Body of pancreas (tissue), 4 donors: ENCODE results near the gene TP53. TPM values are rescaled to one million over a fixed set of nuclear protein-coding genes. Genes with fewer than 3 reads are reported as not detected.

ENCODE experiments used
- ATAC-seq: fragments of 150-250 bp; one replicate; pipeline ENCODE4 v1.9.1; 2016
- DNase-seq, 4 donors: peaks; one replicate each; pipeline ENCODE4 v3.0.0-alpha.2; 2019
- H3K27ac ChIP-seq, 4 donors: fragments of 200-600 bp; sonication (generic); 1 replicate in 3 of 4; 2 replicates in 1 of 4; pipeline versions ENCODE4 v1.5.1 to v1.6.1; 2016 to 2019; ENCODE audit warnings: mild to moderate bottlenecking in 1 of 4, mixed read lengths in 1 of 4, moderate library complexity in 1 of 4
- H3K27me3 ChIP-seq, 2 donors: fragments of 200-600 bp; sonication (generic); one replicate each; pipeline ENCODE4 v1.6.0; 2016; ENCODE audit warnings: mild to moderate bottlenecking in 1 of 2
- H3K36me3 ChIP-seq, 2 donors: fragments of 200-600 bp; sonication (generic); replicated peaks in 1 of 2; 2 replicates each; pipeline ENCODE4 v1.5.1; 2016; ENCODE audit warnings: low read depth in 2 of 2; ENCODE audit not compliant: insufficient read depth in 1 of 2
- H3K4me1 ChIP-seq: fragments of 200-600 bp; sonication (generic); one replicate; pipeline ENCODE4 v1.6.0; 2016
- H3K4me3 ChIP-seq, 2 donors: fragments of 200-600 bp; sonication (generic); 1 replicate in 1 of 2; 2 replicates in 1 of 2; pipeline ENCODE4 v1.5.1; 2016 to 2019
- H3K9me3 ChIP-seq, 3 donors: fragments of 200-600 bp; sonication (generic); 1 replicate in 2 of 3; 2 replicates in 1 of 3; pipeline ENCODE4 v1.5.1; 2016
- CTCF ChIP-seq, 7 experiments: fragments of 450-650 bp in 4 of 7; fragments of 200-600 bp in 3 of 7; sonication (generic) in 3 of 7; IDR thresholded peaks; one replicate each; pipeline ENCODE4 v1.5.1; 2016 to 2019; ENCODE audit warnings: antibody characterized with exemption in 7 of 7
- POLR2A ChIP-seq, 3 donors: fragments of 450-650 bp; IDR thresholded peaks; one replicate each; pipeline ENCODE4 v1.6.1; 2016; ENCODE audit warnings: antibody characterized with exemption in 3 of 3, mild to moderate bottlenecking in 2 of 3
- WGBS, 2 donors: methylation state at CpG; one replicate each; pipeline ENCODE4 v1.1.5; 2017; 5-methylcytosine and 5-hydroxymethylcytosine counted together
- intact Hi-C: fragments of 100-400 bp; cut with DNase I; formaldehyde crosslinking; loops from one replicate; pipeline ENCODE4 v1.15.1; 2023
- total RNA-seq, 2 donors: library from RNA; depleted of rRNA; stranded (reverse); fragments of >200 nt; gene quantifications; one replicate each; pipeline ENCODE4 v1.1.0, GENCODE V29; 2016

The TP53 gene
- total RNA-seq, 2 donors from 2014 or later: 12.2 TPM

DNA sequence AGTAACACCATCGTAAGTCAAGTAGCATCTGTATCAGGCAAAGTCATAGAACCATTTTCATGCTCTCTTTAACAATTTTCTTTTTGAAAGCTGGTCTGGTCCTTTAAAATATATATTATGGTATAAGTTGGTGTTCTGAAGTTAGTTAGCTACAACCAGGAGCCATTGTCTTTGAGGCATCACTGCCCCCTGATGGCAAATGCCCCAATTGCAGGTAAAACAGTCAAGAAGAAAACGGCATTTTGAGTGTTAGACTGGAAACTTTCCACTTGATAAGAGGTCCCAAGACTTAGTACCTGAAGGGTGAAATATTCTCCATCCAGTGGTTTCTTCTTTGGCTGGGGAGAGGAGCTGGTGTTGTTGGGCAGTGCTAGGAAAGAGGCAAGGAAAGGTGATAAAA, 14.1 kb downstream of the TP53 start:
- Histone ChIP-seq H3K36me3 (peaks cover 23 to 43% of the 10 kb centered on the region in 2 donors), H3K4me3 (no peak overlapping the region), H3K27me3 (no peaks in the 10 kb centered on the region), H3K4me1 (no peaks in the 10 kb centered on the region), H3K9me3 (peaks cover 0 to 7% (median 0%) of the 10 kb centered on the region in 3 donors), H3K27ac (no peak overlapping the region)
- WGBS, 2 donors: 78 to 79% methylated on average over 2 of the region's 2 CpGs
- TF ChIP-seq POLR2A (IDR thresholded peaks at IDR 0.05) (no peak), CTCF (IDR thresholded peaks at IDR 0.05) (peak in 4 of 7 experiments; percentile 24 to 42 (median 40))
- intact Hi-C loops: no loop called here
- DNase-seq (peak in 3 of 4 donors; percentile 20 to 53 (median 49)), ATAC-seq (no peak)

DNA sequence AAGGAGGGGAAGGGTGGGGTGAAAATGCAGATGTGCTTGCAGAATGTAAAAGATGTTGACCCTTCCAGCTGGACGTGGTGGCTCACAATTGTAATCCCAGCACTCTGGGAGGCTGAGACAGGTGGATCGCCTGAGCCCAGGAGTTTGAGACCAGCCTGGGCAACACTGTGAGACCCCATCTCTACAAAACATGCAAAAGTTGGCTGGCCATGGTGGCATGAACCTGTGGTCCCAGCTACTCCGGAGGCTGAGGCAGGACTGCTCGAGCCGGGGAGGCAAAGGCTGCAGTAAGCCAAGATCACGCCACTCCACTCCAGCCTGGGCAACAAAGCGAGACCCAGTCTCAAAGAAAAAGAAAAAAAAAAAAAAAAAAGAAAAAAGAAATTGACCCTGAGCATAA, 18.8 kb downstream of the TP53 start:
- DNase-seq: no peak
- H3K36me3 ChIP-seq: peaks cover 11 to 28% of the 10 kb centered on the region in 2 donors
- WGBS, 2 donors: 71 to 89% methylated on average over 7 of the region's 7 CpGs
- H3K9me3 ChIP-seq: peaks cover 0 to 2% (median 0%) of the 10 kb centered on the region in 3 donors
- no peak for ATAC-seq
- H3K27ac ChIP-seq: no peak overlapping the region
- intact Hi-C loops: no loop called here
- no peak overlapping the region for H3K4me3 ChIP-seq
- H3K27me3 ChIP-seq: no peaks in the 10 kb centered on the region
- TF ChIP-seq CTCF (IDR thresholded peaks at IDR 0.05) (no peak), POLR2A (IDR thresholded peaks at IDR 0.05) (no peak)
- H3K4me1 ChIP-seq: no peaks in the 10 kb centered on the region

DNA sequence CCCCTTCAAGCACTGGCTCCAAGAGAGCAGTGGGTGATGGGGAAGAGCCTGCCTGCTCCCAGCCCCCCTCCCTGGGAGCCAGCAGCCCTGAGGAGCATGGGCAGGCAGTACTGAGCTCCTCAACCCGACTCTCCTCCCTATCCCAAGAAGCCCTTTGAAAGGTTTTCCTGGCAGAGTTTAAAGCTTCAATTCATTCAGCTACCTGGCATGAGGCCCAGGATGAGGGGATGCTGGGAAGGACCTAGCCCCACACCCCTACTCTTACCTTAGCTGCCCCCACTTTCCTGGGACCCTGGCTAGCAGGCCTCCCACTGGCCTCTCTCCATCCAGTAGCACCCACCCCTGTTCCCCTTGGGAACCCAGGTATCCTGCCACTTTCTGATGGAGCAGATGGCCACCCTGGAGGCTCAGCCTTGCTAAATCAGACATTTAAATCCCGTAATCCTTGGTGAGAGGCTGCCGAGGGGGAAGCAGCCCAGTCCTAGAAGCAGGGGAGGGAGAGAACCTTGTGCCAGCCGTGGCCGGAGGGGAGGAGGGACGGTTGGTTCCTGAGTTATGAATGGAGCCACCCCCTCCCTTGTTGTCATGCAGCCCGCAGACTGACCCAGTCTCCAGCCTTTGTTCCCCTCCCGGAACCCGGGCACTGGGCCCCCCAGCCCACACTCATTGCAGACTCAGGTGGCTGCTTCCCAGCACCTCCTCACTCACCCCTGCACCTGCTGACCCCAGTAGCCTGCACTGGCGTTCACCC, 19.5 kb downstream of the TP53 start:
- H3K36me3 ChIP-seq: peaks cover 5 to 25% of the 10 kb centered on the region in 2 donors
- DNase-seq: no peak
- no peak overlapping the region for H3K4me3 ChIP-seq
- H3K27me3 ChIP-seq: no peaks in the 10 kb centered on the region
- intact Hi-C loops: no loop called here
- WGBS, 2 donors: 81 to 82% methylated on average over 5 to 8 of the region's 10 CpGs
- H3K9me3 ChIP-seq: no peaks in the 10 kb centered on the region
- ATAC-seq: no peak
- no peak overlapping the region for H3K27ac ChIP-seq
- H3K4me1 ChIP-seq: no peaks in the 10 kb centered on the region
- TF ChIP-seq CTCF (IDR thresholded peaks at IDR 0.05) (no peak), POLR2A (IDR thresholded peaks at IDR 0.05) (no peak)

- ATAC-seq (peak; percentile 41), DNase-seq (peak; percentile 32 to 46 (median 42))
- H3K4me3 ChIP-seq: no peak overlapping the region
- H3K36me3 ChIP-seq: no peaks in the 10 kb centered on the region
- intact Hi-C loops: no loop called here
- TF ChIP-seq POLR2A (IDR thresholded peaks at IDR 0.05): no peak
- no peak for TF ChIP-seq CTCF (IDR thresholded peaks at IDR 0.05)
- H3K4me1 ChIP-seq: no peaks in the 10 kb centered on the region
- no peaks in the 10 kb centered on the region for H3K27me3 ChIP-seq
- WGBS, 2 donors: 41 to 48% methylated on average over 10 of the region's 10 CpGs
- H3K9me3 ChIP-seq: no peaks in the 10 kb centered on the region
- H3K27ac ChIP-seq: no peak overlapping the region
Observed at GRCh38 chr17:7656958-7657609, 30.2 kb downstream of the TP53 start.
